HTERT RPE-1 (cell line): ENCODE data around the gene FHIT.

Experiments
- in situ Hi-C: fragments of 300-500 bp; cut with MboI; formaldehyde crosslinking; loops from 4 replicates; pipeline ENCODE4 v1.14.3; 2020; ENCODE audit warnings: low sequenced_read_pairs

Gene FHIT

GRCh38 chr3:59727902-59728586 is 1523.2 kb downstream of the FHIT start:
- in situ Hi-C loops = no loop called here

- in situ Hi-C loops = no loop called here
Observed at GRCh38 chr3:59726279-59726678, 1525.0 kb downstream of the FHIT start.

GRCh38 chr3:59717679-59718205 is 1533.5 kb downstream of the FHIT start:
- in situ Hi-C loops = no loop called here

GRCh38 chr3:59714066-59714465 is 1537.2 kb downstream of the FHIT start:
- in situ Hi-C loops = no loop called here

- in situ Hi-C loops = no loop called here
Observed at GRCh38 chr3:59710554-59710953, 1540.7 kb downstream of the FHIT start.

- in situ Hi-C loops = no loop called here
Observed at GRCh38 chr3:59709702-59710553, 1541.3 kb downstream of the FHIT start.

GRCh38 chr3:59708202-59708601 is 1543.0 kb downstream of the FHIT start:
- in situ Hi-C loops = no loop called here

GRCh38 chr3:59704292-59704691 is 1547.0 kb downstream of the FHIT start:
- in situ Hi-C loops = no loop called here

GRCh38 chr3:59699648-59700320 is 1551.5 kb downstream of the FHIT start:
- in situ Hi-C loops = no loop called here
